Esophagus squamous epithelium (tissue), 4 donors: Measurements from ENCODE around the gene VAPA.

ENCODE experiments used
- CTCF ChIP-seq, 6 experiments: fragments of 450-650 bp in 4 of 6; fragments of 200-600 bp in 2 of 6; sonication (generic) in 2 of 6; IDR thresholded peaks; one replicate each; pipeline ENCODE4 v1.5.1; 2016 to 2019; ENCODE audit warnings: antibody characterized with exemption in 6 of 6, mild to moderate bottlenecking in 4 of 6, moderate library complexity in 4 of 6
- POLR2A ChIP-seq, 4 donors: fragments of 450-650 bp; IDR thresholded peaks; one replicate each; pipeline ENCODE4 v1.6.1; 2017; ENCODE audit warnings: antibody characterized with exemption in 4 of 4, mild to moderate bottlenecking in 4 of 4, moderate library complexity in 3 of 4

GRCh38 chr18:9931678-9932077 lies 17.9 kb downstream of the VAPA start:
- no peak for TF ChIP-seq CTCF (IDR thresholded peaks at IDR 0.05)
- no peak for TF ChIP-seq POLR2A (IDR thresholded peaks at IDR 0.05)
